ENCODE results near the gene TMEM87A.
A peak's percentile ranks its signal among the peaks of the same experiment; 100 is the strongest.

Gene TMEM87A

GRCh38 chr15:42283671-42284070 lies 10.4 kb upstream of the TMEM87A start:
- Histone ChIP-seq H3K9me3 (ENCODE audit: low read length) (no peaks in the 10 kb centered on the region), H3K4me1 (ENCODE audit: insufficient read depth, low read length) (no peaks in the 10 kb centered on the region), H2AFZ (ENCODE audit: low read depth, low read length) (no peak overlapping the region), H3K36me3 (ENCODE audit: insufficient read depth, low read length) (peaks cover 14% of the 10 kb centered on the region), H3K4me3 (ENCODE audit: low read length) (no peak overlapping the region), H3K27me3 (ENCODE audit: insufficient read depth, low read length) (no peaks in the 10 kb centered on the region)

- Histone ChIP-seq H3K4me1 (ENCODE audit: insufficient read depth, low read length) (no peaks in the 10 kb centered on the region), H3K9me3 (ENCODE audit: low read length) (no peaks in the 10 kb centered on the region), H2AFZ (ENCODE audit: low read depth, low read length) (no peak overlapping the region), H3K27me3 (ENCODE audit: insufficient read depth, low read length) (no peaks in the 10 kb centered on the region), H3K4me3 (ENCODE audit: low read length) (no peak overlapping the region), H3K36me3 (ENCODE audit: insufficient read depth, low read length) (peaks cover 14% of the 10 kb centered on the region)
These were observed 9.7 kb upstream of the TMEM87A start for GRCh38 chr15:42282926-42283325.

GRCh38 chr15:42282344-42282743 lies 9.1 kb upstream of the TMEM87A start:
- H3K4me1 ChIP-seq (ENCODE audit: insufficient read depth, low read length): no peaks in the 10 kb centered on the region
- H3K27me3 ChIP-seq (ENCODE audit: insufficient read depth, low read length): no peaks in the 10 kb centered on the region
- H3K4me3 ChIP-seq (ENCODE audit: low read length): no peak overlapping the region
- H2AFZ ChIP-seq (ENCODE audit: low read depth, low read length): no peak overlapping the region
- H3K9me3 ChIP-seq (ENCODE audit: low read length): no peaks in the 10 kb centered on the region
- H3K36me3 ChIP-seq (ENCODE audit: insufficient read depth, low read length): peaks cover 14% of the 10 kb centered on the region

GRCh38 chr15:42279234-42279723 lies 6.0 kb upstream of the TMEM87A start:
- Histone ChIP-seq H3K4me1 (ENCODE audit: insufficient read depth, low read length) (peaks cover 15% of the 10 kb centered on the region), H3K9me3 (ENCODE audit: low read length) (no peaks in the 10 kb centered on the region), H3K36me3 (ENCODE audit: insufficient read depth, low read length) (peaks cover 14% of the 10 kb centered on the region), H2AFZ (ENCODE audit: low read depth, low read length) (no peak overlapping the region), H3K4me3 (ENCODE audit: low read length) (no peak overlapping the region), H3K27me3 (ENCODE audit: insufficient read depth, low read length) (no peaks in the 10 kb centered on the region)

- H2AFZ ChIP-seq (ENCODE audit: low read depth, low read length): no peak overlapping the region
- peaks cover 23% of the 10 kb centered on the region for H3K4me1 ChIP-seq (ENCODE audit: insufficient read depth, low read length)
- H3K9me3 ChIP-seq (ENCODE audit: low read length): no peaks in the 10 kb centered on the region
- no peaks in the 10 kb centered on the region for H3K27me3 ChIP-seq (ENCODE audit: insufficient read depth, low read length)
- H3K36me3 ChIP-seq (ENCODE audit: insufficient read depth, low read length): peaks cover 6% of the 10 kb centered on the region
- H3K4me3 ChIP-seq (ENCODE audit: low read length): no peak overlapping the region
These were observed 3.5 kb upstream of the TMEM87A start for GRCh38 chr15:42276762-42277161.

- peaks cover 28% of the 10 kb centered on the region for H3K4me1 ChIP-seq (ENCODE audit: insufficient read depth, low read length)
These were observed 2.7 kb upstream of the TMEM87A start for GRCh38 chr15:42275780-42276391.

GRCh38 chr15:42274702-42274989 lies 1.4 kb upstream of the TMEM87A start:
- peaks cover 28% of the 10 kb centered on the region for H3K4me1 ChIP-seq (ENCODE audit: insufficient read depth, low read length)
- peak overlapping the region; percentile 9 for H2AFZ ChIP-seq (ENCODE audit: low read depth, low read length)
- peak overlapping the region; percentile 84 for H3K4me3 ChIP-seq (ENCODE audit: low read length)
- H3K36me3 ChIP-seq (ENCODE audit: insufficient read depth, low read length): peaks cover 6% of the 10 kb centered on the region
- no peaks in the 10 kb centered on the region for H3K9me3 ChIP-seq (ENCODE audit: low read length)
- no peaks in the 10 kb centered on the region for H3K27me3 ChIP-seq (ENCODE audit: insufficient read depth, low read length)

More at GRCh38 chr15:42275780-42276391, 2.7 kb upstream of the TMEM87A start:
- Histone ChIP-seq H2AFZ (ENCODE audit: low read depth, low read length) (no peak overlapping the region), H3K9me3 (ENCODE audit: low read length) (no peaks in the 10 kb centered on the region), H3K27me3 (ENCODE audit: insufficient read depth, low read length) (no peaks in the 10 kb centered on the region), H3K4me3 (ENCODE audit: low read length) (no peak overlapping the region), H3K36me3 (ENCODE audit: insufficient read depth, low read length) (peaks cover 8% of the 10 kb centered on the region)

GRCh38 chr15:42273900-42274701 lies 868 bp upstream of the TMEM87A start:
- Histone ChIP-seq H3K27me3 (ENCODE audit: insufficient read depth, low read length) (no peaks in the 10 kb centered on the region), H3K9me3 (ENCODE audit: low read length) (no peaks in the 10 kb centered on the region), H2AFZ (ENCODE audit: low read depth, low read length) (peak overlapping the region; percentile 9), H3K4me1 (ENCODE audit: insufficient read depth, low read length) (peaks cover 28% of the 10 kb centered on the region), H3K36me3 (ENCODE audit: insufficient read depth, low read length) (peaks cover 6% of the 10 kb centered on the region), H3K4me3 (ENCODE audit: low read length) (peak overlapping the region; percentile 84)

- H3K4me3 ChIP-seq (ENCODE audit: low read length): peak overlapping the region; percentile 11
- H3K4me1 ChIP-seq (ENCODE audit: insufficient read depth, low read length): peaks cover 26% of the 10 kb centered on the region
- H3K9me3 ChIP-seq (ENCODE audit: low read length): peaks cover 1% of the 10 kb centered on the region
- H3K27me3 ChIP-seq (ENCODE audit: insufficient read depth, low read length): no peaks in the 10 kb centered on the region
- H2AFZ ChIP-seq (ENCODE audit: low read depth, low read length): no peak overlapping the region
- peaks cover 25% of the 10 kb centered on the region for H3K36me3 ChIP-seq (ENCODE audit: insufficient read depth, low read length)
These were observed 2.2 kb downstream of the TMEM87A start for GRCh38 chr15:42270996-42271395.

- Histone ChIP-seq H3K4me3 (ENCODE audit: low read length) (no peak overlapping the region), H3K4me1 (ENCODE audit: insufficient read depth, low read length) (peaks cover 22% of the 10 kb centered on the region), H3K36me3 (ENCODE audit: insufficient read depth, low read length) (peaks cover 30% of the 10 kb centered on the region), H3K27me3 (ENCODE audit: insufficient read depth, low read length) (no peaks in the 10 kb centered on the region), H2AFZ (ENCODE audit: low read depth, low read length) (no peak overlapping the region), H3K9me3 (ENCODE audit: low read length) (peaks cover 4% of the 10 kb centered on the region)
These were observed 2.7 kb downstream of the TMEM87A start for GRCh38 chr15:42270551-42270950.

- Histone ChIP-seq H3K36me3 (ENCODE audit: insufficient read depth, low read length) (peaks cover 55% of the 10 kb centered on the region), H3K9me3 (ENCODE audit: low read length) (peaks cover 4% of the 10 kb centered on the region), H3K27me3 (ENCODE audit: insufficient read depth, low read length) (no peaks in the 10 kb centered on the region)
These were observed 5.9 kb downstream of the TMEM87A start for GRCh38 chr15:42267286-42267685.

GRCh38 chr15:42264795-42265194 lies 8.4 kb downstream of the TMEM87A start:
- Histone ChIP-seq H3K4me1 (ENCODE audit: insufficient read depth, low read length) (no peaks in the 10 kb centered on the region), H3K4me3 (ENCODE audit: low read length) (no peak overlapping the region), H3K36me3 (ENCODE audit: insufficient read depth, low read length) (peaks cover 70% of the 10 kb centered on the region), H3K9me3 (ENCODE audit: low read length) (peaks cover 4% of the 10 kb centered on the region), H3K27me3 (ENCODE audit: insufficient read depth, low read length) (no peaks in the 10 kb centered on the region), H2AFZ (ENCODE audit: low read depth, low read length) (no peak overlapping the region)

More at GRCh38 chr15:42267286-42267685, 5.9 kb downstream of the TMEM87A start:
- Histone ChIP-seq H3K4me1 (ENCODE audit: insufficient read depth, low read length) (peaks cover 11% of the 10 kb centered on the region), H2AFZ (ENCODE audit: low read depth, low read length) (no peak overlapping the region), H3K4me3 (ENCODE audit: low read length) (no peak overlapping the region)

- H3K4me3 ChIP-seq (ENCODE audit: low read length): no peak overlapping the region
- peaks cover 30% of the 10 kb centered on the region for H3K9me3 ChIP-seq (ENCODE audit: low read length)
- no peaks in the 10 kb centered on the region for H3K4me1 ChIP-seq (ENCODE audit: insufficient read depth, low read length)
- H2AFZ ChIP-seq (ENCODE audit: low read depth, low read length): no peak overlapping the region
- no peaks in the 10 kb centered on the region for H3K27me3 ChIP-seq (ENCODE audit: insufficient read depth, low read length)
- H3K36me3 ChIP-seq (ENCODE audit: insufficient read depth, low read length): peaks cover 50% of the 10 kb centered on the region
These were observed 19.9 kb downstream of the TMEM87A start for GRCh38 chr15:42253300-42253699.

All from neuron (in vitro differentiated cells).